ENCODE data around the gene ITGB1BP2. TPM values are rescaled to one million over a fixed set of nuclear protein-coding genes. Genes with fewer than 3 reads are reported as not detected.

Gene ITGB1BP2
- 1 to 10 TPM in 2 of 3 donors, not detected in 1; 1.0 to 1.6 TPM for total RNA-seq

- no peak within 1 kb of the TSS for H3K4me3 ChIP-seq
- peaks cover 1% of the 10 kb centered on the region for H3K36me3 ChIP-seq
- no peak for DNase-seq (ENCODE audit: low spot score in 2 of 2)
- intact Hi-C loops (cut with DNase I; ENCODE audit: low total_unique reads), result no loop called here
- no peaks in the 10 kb centered on the region for H3K9me3 ChIP-seq
- peaks cover 0 to 31% of the 10 kb centered on the region in 2 donors for H3K27me3 ChIP-seq
- no peaks in the 10 kb centered on the region for H3K4me1 ChIP-seq
- no peak for TF ChIP-seq POLR2A (IDR thresholded peaks at IDR 0.05)
- no peak for TF ChIP-seq POLR2AphosphoS5 (IDR thresholded peaks at IDR 0.05)
- no peak for TF ChIP-seq CTCF (IDR thresholded peaks at IDR 0.05)
- peak within 1 kb of the TSS in 1 of 2 donors; percentile 23 for H3K27ac ChIP-seq
These were observed at the start of gene ITGB1BP2 for GRCh38 chrX:71301195-71301924. TSS of gene ITGB1BP2 (plus strand) at chrX:71301750. CDS start at chrX:71301807, 57 bp downstream.

- TF ChIP-seq POLR2AphosphoS5 (IDR thresholded peaks at IDR 0.05) (no peak), CTCF (IDR thresholded peaks at IDR 0.05) (no peak), POLR2A (IDR thresholded peaks at IDR 0.05) (no peak)
- Histone ChIP-seq H3K27me3 (peaks cover 0 to 51% of the 10 kb centered on the region in 2 donors), H3K36me3 (no peaks in the 10 kb centered on the region), H3K4me3 (no peak overlapping the region), H3K4me1 (no peaks in the 10 kb centered on the region), H3K9me3 (no peaks in the 10 kb centered on the region), H3K27ac (no peak overlapping the region)
- intact Hi-C loops (cut with DNase I; ENCODE audit: low total_unique reads), result no loop called here
- no peak for DNase-seq (ENCODE audit: low spot score in 2 of 2)
These were observed 49.3 kb upstream of the ITGB1BP2 start for GRCh38 chrX:71252221-71252620.

GRCh38 chrX:71253253-71254091 lies 48.1 kb upstream of the ITGB1BP2 start:
- Histone ChIP-seq H3K9me3 (no peaks in the 10 kb centered on the region), H3K27me3 (peaks cover 0 to 49% of the 10 kb centered on the region in 2 donors), H3K4me3 (peak overlapping the region; percentile 65 to 80 (median 68)), H3K36me3 (no peaks in the 10 kb centered on the region), H3K27ac (peak overlapping the region; percentile 87 to 94), H3K4me1 (no peaks in the 10 kb centered on the region)
- intact Hi-C loops (cut with DNase I; ENCODE audit: low total_unique reads), result no loop called here
- no peak for TF ChIP-seq POLR2A (IDR thresholded peaks at IDR 0.05)
- TF ChIP-seq POLR2AphosphoS5 (IDR thresholded peaks at IDR 0.05), result no peak
- TF ChIP-seq CTCF (IDR thresholded peaks at IDR 0.05), result peak in 1 of 3 donors; percentile 17
- peak in 1 of 2 donors; percentile 57 for DNase-seq (ENCODE audit: low spot score in 2 of 2)

GRCh38 chrX:71254092-71254963 lies 47.2 kb upstream of the ITGB1BP2 start, which contains the start of gene ZMYM3:
TSS of gene ZMYM3 (minus strand) at chrX:71254140. CDS start at chrX:71253255, 885 bp downstream.
- no peaks in the 10 kb centered on the region for H3K9me3 ChIP-seq
- DNase-seq (ENCODE audit: low spot score in 2 of 2), result peak; percentile 71 to 79
- peak within 1 kb of the TSS; percentile 65 to 80 (median 68) for H3K4me3 ChIP-seq
- peaks cover 0 to 45% of the 10 kb centered on the region in 2 donors for H3K27me3 ChIP-seq
- H3K27ac ChIP-seq, result peak within 1 kb of the TSS; percentile 87 to 94
- TF ChIP-seq POLR2AphosphoS5 (IDR thresholded peaks at IDR 0.05) (no peak), CTCF (IDR thresholded peaks at IDR 0.05) (no peak), POLR2A (IDR thresholded peaks at IDR 0.05) (no peak)
- intact Hi-C loops (cut with DNase I; ENCODE audit: low total_unique reads), result no loop called here
- H3K4me1 ChIP-seq, result no peaks in the 10 kb centered on the region
- no peaks in the 10 kb centered on the region for H3K36me3 ChIP-seq
